HG03103 (cell line): Measurements from ENCODE around the gene MYO15A.

Source experiments
- ATAC-seq: cut with Tn5 transposase; IDR thresholded peaks from one replicate; pipeline ENCODE4 v1.9.1; 2021; ENCODE audit warnings: low read depth; ENCODE audit not compliant: unreplicated experiment

Gene MYO15A

GRCh38 chr17:18108401-18109312 is at the start of gene MYO15A:
TSS of gene MYO15A (plus strand) at chr17:18108756. CDS start at chr17:18118801, 10,045 bp downstream.
- no peak for ATAC-seq

DNA sequence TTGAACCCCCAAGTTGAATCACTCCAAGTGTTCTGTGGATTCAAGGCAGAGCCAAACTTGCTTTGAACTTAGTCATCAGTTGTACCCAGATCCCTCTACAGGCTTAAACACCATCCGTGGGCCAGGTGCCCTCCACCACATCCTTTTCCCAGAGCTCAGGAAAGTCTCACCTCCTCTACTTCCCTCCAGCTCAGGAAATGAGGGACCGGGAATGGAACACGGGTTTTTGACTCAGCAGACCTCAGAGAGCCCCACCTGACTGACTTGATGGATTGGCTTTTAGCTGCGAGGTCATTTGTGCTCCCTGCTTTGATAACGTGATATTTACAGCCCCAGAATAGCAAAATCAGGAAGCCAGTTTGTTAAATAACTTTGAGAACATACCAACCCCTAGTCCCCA is 49.3 kb upstream of the MYO15A start:
- ATAC-seq: no peak

- ATAC-seq: no peak
Observed at GRCh38 chr17:18064053-18064452, 44.5 kb upstream of the MYO15A start.

DNA sequence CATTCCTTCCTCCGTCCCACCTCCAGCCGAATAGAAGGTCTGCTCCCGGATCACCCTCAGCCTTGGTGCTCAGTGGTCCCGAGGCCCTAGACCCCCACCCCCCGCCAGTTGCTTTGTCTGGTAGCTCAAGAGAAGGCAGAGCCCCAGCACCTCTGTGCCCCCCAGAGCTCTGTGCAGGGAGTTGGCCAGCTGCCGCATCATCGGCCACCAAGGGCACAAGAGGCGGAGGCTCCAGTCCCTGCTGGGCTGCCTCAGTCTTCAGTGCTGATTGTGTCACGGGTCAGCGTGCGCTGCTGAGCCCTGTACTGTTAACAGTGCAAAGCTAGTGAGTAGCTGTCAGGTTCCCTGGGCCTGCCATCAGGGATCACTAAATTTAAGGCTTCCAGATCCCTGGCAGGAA is 43.0 kb upstream of the MYO15A start:
- ATAC-seq: no peak

- ATAC-seq: no peak
Observed at GRCh38 chr17:18066866-18067265, 41.7 kb upstream of the MYO15A start.

DNA sequence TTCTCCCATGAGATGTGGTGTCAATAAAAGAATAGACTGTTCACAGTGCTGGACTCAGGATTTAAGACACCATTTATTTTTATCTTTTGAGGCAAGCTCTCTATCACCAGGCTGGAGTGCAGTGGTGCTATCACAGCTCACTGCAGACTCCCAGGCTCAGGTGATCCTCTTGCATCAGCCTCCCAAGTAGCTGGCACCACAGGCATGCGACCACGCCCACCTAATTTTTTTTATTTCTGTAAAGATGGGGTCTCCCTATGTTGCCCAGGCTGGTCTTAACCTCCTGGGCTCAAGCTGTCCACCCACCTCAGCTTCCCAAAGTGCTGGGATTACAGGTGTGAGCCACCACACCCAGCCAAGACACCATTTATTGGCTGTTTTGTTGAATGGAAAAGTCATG is 39.5 kb upstream of the MYO15A start:
- ATAC-seq: no peak

DNA sequence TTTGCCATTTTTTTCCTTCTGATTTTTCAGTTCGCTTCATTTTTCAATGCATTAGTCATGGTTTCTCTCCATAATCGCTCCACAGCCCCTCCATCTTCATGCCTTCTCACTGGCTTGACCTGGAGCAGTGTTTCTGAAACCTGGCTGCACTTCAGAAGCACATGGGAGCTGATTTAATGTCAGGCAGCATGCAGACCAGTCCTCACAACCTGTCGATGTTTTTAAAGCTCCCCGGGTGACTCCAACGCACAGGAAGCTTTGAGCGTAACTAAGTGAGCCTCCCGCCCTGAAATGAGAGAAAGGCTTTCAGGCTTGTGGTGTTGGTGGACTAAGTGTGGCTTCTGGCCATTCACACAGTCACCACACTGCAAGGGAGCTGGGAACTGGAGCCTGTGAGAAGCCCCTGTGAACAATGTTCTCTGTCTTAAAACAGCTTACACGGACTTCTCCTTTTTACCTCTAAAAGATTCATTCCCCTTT is 37.7 kb upstream of the MYO15A start:
- ATAC-seq: no peak

DNA sequence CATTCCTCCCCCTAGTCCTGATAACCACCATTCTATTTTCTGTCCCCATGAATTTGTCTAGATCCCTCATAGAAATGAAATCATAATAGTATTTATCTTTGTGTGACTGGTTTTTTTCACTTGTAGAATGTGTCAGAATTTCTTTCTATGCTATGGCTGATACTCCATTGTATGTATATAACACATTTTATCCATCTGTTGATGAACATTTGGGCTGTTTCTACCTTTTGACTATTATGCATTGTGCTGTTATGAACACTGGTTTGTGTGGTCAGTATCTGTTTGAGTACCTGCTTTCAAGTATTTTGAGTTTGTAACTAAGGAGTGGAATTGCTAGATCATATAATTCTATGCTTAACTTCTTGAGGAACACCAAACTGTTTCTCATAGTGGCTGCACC is 36.8 kb upstream of the MYO15A start:
- ATAC-seq: no peak

- no peak for ATAC-seq
Observed at GRCh38 chr17:18074566-18075272, 33.8 kb upstream of the MYO15A start.

GRCh38 chr17:18076936-18077335 is 31.6 kb upstream of the MYO15A start:
- no peak for ATAC-seq

DNA sequence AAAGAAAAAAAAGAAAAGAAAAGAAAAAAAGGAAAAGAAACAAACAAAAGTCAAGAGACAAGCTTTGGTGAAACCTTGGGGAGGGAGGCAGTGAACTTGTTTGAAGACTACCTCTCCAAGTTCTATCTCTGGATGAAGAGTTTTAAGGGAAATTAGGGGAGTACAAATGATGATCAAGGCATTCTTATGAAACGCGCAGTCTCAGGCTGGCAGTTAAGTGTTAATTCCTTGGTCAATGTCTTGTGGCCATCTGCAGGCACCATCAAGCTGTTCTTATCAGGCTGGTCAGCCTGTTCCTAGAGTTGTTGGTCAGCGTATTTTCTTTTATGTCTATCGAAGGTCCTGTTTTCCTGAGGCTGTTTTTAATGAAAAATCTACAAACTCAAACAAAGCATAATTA is 29.0 kb upstream of the MYO15A start:
- no peak for ATAC-seq

GRCh38 chr17:18084256-18084655 is 24.3 kb upstream of the MYO15A start:
- no peak for ATAC-seq

DNA sequence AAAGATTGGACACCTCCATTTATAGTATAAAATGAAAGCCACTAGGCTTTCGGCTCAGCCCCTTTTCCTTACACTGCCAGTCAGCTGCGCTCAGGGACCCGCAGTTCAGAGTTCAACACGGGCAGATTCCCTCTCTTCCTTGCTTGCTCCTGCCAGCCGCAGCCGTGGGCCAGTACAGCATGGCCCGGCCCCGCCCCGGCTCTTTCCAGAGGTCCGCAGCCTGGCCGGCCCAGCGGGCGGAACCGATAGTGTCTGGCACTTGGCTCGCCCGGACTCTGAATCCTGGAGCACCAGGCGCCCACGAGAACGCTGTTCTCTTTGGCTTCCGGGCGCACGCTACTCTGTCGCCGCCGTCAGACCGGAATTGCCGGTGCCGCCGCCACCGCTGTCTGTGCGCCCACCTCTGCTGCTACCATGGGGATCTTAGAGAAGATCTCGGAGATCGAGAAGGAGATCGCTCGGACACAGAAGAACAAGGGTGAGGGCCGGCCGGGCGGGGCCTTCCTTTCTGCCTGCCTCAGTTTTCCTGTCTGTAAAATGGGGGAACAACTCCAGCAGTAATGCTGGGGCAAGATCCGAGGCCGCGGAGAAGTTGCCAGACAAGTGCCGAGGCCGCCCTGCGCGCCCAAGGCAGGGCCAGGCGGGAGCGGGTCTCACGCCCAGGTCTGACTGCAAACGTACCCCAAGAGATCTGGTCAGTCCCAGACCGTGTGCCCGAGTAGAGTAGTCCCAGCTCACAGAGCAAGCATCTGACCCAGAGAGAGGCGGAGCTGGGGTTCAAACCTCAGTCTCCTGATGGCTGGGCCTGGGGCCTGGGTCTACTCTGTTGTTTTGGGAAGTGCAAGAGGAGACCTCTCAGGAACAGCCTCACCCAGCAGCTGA is 20.7 kb upstream of the MYO15A start, which contains the start of gene DRG2:
Gene DRG2, plus strand, starts transcription at position 339 of the 882 bp plus-strand sequence. Its CDS starts 76 bp downstream, at position 415.
- peak; percentile 70 for ATAC-seq

DNA sequence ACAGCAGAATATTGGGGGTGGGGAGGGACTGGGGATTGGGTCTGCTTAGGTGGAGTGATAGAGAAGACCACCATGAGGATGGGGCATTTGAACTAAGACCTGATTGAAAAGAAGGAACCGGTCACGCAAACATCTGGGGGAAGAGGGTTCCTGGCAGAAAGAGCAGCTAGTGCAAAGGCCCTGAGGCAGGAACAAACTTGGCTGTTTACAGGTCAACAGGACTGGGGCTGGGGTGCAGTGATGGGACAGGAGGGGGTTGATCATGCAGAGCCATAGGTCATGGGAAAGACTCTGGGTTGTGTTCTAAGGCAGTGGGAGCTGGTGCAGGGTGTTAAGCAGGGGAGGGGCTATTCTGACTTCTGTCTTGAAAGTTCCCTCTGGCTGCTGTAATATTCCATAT is 18.9 kb upstream of the MYO15A start:
- no peak for ATAC-seq

- no peak for ATAC-seq
Observed at GRCh38 chr17:18093616-18094408, 14.7 kb upstream of the MYO15A start.

- ATAC-seq: no peak
Observed at GRCh38 chr17:18094409-18094807, 14.1 kb upstream of the MYO15A start.

- ATAC-seq: no peak
Observed at GRCh38 chr17:18099516-18099915, 9.0 kb upstream of the MYO15A start.

- ATAC-seq: no peak
Observed at GRCh38 chr17:18100616-18101015, 7.9 kb upstream of the MYO15A start.

DNA sequence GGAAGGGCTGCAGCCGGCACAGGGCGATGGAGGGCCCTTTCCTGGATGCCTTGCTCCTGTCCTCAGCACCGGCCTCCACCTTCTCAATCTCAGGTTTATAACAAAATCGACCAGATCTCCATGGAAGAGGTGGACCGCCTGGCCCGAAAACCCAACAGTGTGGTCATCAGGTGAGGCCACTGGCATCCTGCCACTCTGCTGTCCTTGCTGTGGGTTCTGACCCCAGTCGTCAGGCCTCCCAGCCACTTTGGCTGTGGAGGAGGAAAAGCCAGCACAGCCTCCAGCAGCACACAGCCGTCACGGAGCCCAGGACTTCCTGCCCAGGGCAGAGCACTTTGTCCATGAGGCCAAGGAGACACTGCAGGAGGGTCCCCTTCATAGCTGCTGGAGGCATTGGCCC is 6.7 kb upstream of the MYO15A start:
- no peak for ATAC-seq

DNA sequence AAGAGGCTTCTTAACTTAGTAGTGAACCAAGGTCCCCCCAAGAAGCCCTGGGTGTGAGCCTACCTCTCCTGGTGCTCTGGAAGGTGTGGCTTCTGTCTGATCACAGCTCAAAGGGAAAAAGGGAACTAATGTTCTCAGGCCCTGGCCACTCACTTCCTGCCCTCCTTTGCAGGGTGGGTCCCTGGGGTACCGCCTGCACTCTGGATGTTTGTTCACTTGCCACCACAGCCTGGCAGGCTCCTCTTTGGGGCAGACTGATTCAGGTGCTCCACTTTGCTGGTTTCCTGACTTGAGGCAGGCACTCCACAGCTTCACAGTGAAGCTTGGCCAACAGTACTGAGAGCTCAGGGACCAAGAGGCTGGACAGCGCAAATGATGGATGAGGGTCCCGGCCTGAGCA is 5.9 kb upstream of the MYO15A start:
- no peak for ATAC-seq
